ENCODE data around the gene CAPN1. TPM values are rescaled to one million over a fixed set of nuclear protein-coding genes. Genes with fewer than 3 reads are reported as not detected.

The CAPN1 gene
- total and polyA plus RNA-seq, 2 experiments from 2014 or later = 106 to 145 TPM

DNA sequence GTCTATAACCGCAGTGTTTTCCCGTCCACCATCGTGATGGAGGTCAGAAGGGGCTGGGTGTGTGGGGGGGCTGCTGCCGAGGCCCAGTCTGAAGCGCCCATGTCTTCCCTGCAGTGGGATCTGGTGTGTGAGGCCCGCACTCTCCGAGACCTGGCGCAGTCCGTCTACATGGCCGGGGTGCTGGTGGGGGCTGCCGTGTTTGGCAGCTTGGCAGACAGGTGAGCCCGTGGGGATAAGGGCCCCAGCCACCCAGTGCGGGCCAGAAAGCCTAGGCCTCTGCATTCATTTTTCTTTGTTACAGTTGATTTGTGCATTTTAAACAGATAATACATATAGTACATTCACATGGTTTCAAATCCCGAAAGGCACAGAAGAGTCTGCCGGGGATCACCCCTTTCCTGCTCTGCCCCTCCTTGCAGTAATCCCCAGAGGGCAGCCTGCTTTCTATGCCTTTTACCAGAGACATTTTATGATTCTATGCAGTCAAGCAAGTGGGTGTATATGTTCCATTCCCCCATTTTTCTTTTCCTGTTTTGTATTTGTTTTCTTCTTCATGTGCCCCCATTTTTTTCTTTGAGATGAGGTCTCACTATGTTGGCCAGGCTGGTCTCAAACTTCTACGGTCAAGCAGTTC is 32.6 kb downstream of the CAPN1 start:
- Histone ChIP-seq H3K9me2 (ENCODE audit: insufficient read depth) (no peaks in the 10 kb centered on the region), H3K4me2 (ENCODE audit: unreplicated experiment) (no peak overlapping the region), H3K4me1 (ENCODE audit: insufficient read depth) (0 out of 2 replicates have a peak, but pooled peaks cover 2% of the 10 kb centered on the region), H3K9ac (no peak overlapping the region), H3F3A (ENCODE audit: insufficient read depth) (peaks cover 13% of the 10 kb centered on the region), H3K27ac (no peak overlapping the region), H3K4me3 (no peak overlapping the region), H3K27me3 (replicated peaks; ENCODE audit: insufficient read depth) (no peaks in the 10 kb centered on the region), H3K36me3 (ENCODE audit: low read depth) (peaks cover 3% of the 10 kb centered on the region; the same call in 1 of the 2 replicates), H4K20me1 (ENCODE audit: insufficient read depth) (no peaks in the 10 kb centered on the region), H3K79me2 (ENCODE audit: insufficient read depth) (no peaks in the 10 kb centered on the region), H3K9me3 (ENCODE audit: low read depth) (no peaks in the 10 kb centered on the region), H2AFZ (no peak overlapping the region)
- WGBS, 2 experiments (ENCODE audit: low coverage in 1 of 2, low lambda C conversion rate in 2 of 2, missing lambda C conversion rate in 2 of 2) = 78 to 81% methylated on average over 15 to 16 of the region's 16 CpGs
- in situ Hi-C loops (cut with MboI) = no loop called here
- DNase-seq = no peak
- TF ChIP-seq EZH2phosphoT487 (IDR thresholded peaks at IDR 0.05; ENCODE audit: insufficient read depth, low read depth) = no peak
- no peak for TF ChIP-seq EZH2 (IDR thresholded peaks at IDR 0.05; ENCODE audit: insufficient read depth, poor library complexity, severe bottlenecking)

GRCh38 chr11:65215441-65216076 is 33.8 kb downstream of the CAPN1 start:
- WGBS, 2 experiments (ENCODE audit: low coverage in 1 of 2, low lambda C conversion rate in 2 of 2, missing lambda C conversion rate in 2 of 2) = 91 to 97% methylated on average over 19 to 24 of the region's 24 CpGs
- no peaks in the 10 kb centered on the region; the same call in 1 of the 2 replicates for H3K36me3 ChIP-seq (ENCODE audit: low read depth)

DNA sequence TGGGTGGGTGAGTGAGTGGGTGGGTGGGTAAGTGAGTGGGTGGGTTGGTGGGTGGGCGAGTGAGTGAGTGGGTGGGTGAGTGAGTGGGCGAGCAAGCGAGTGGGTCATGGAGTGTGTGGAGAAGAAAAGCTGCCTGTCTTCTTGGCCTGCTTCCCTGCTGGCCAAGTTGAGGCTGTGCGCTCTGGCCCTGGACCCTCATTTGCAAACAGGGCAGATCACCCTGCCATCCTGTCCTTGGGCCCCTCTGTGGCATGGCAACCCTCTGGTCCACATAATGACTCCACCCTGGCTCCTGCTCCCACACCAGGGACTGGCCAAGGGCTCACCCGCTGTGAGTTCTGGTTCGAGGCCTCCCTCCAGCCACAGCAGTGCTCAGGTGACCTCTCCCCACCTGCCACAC is 35.1 kb downstream of the CAPN1 start:
- Histone ChIP-seq H3F3A (ENCODE audit: insufficient read depth) (peaks cover 26% of the 10 kb centered on the region), H3K36me3 (ENCODE audit: low read depth) (no peaks in the 10 kb centered on the region), H3K4me1 (ENCODE audit: insufficient read depth) (peaks cover 11% of the 10 kb centered on the region), H3K4me3 (no peak overlapping the region), H3K9me2 (ENCODE audit: insufficient read depth) (no peaks in the 10 kb centered on the region), H3K9ac (no peak overlapping the region), H3K9me3 (ENCODE audit: low read depth) (no peaks in the 10 kb centered on the region), H3K27ac (no peak overlapping the region), H2AFZ (no peak overlapping the region), H3K79me2 (ENCODE audit: insufficient read depth) (no peaks in the 10 kb centered on the region), H3K4me2 (ENCODE audit: unreplicated experiment) (no peak overlapping the region), H3K27me3 (replicated peaks; ENCODE audit: insufficient read depth) (no peaks in the 10 kb centered on the region), H4K20me1 (ENCODE audit: insufficient read depth) (no peaks in the 10 kb centered on the region)
- in situ Hi-C loops (cut with MboI) = no loop called here
- TF ChIP-seq EZH2phosphoT487 (IDR thresholded peaks at IDR 0.05; ENCODE audit: insufficient read depth, low read depth) (no peak), EZH2 (IDR thresholded peaks at IDR 0.05; ENCODE audit: insufficient read depth, poor library complexity, severe bottlenecking) (no peak)
- WGBS, 2 experiments (ENCODE audit: low coverage in 1 of 2, low lambda C conversion rate in 2 of 2, missing lambda C conversion rate in 2 of 2) = 90 to 100% methylated on average over 2 to 6 of the region's 6 CpGs
- no peak for DNase-seq

More at GRCh38 chr11:65215441-65216076, 33.8 kb downstream of the CAPN1 start:
- H3K4me2 ChIP-seq (ENCODE audit: unreplicated experiment) = no peak overlapping the region
- peaks cover 25% of the 10 kb centered on the region for H3F3A ChIP-seq (ENCODE audit: insufficient read depth)
- no peaks in the 10 kb centered on the region for H3K9me3 ChIP-seq (ENCODE audit: low read depth)
- no peak overlapping the region for H3K4me3 ChIP-seq
- H3K4me1 ChIP-seq (ENCODE audit: insufficient read depth) = peaks cover 11% of the 10 kb centered on the region
- no peaks in the 10 kb centered on the region for H3K27me3 ChIP-seq (replicated peaks; ENCODE audit: insufficient read depth)
- no peak overlapping the region for H3K27ac ChIP-seq
- DNase-seq = peak; percentile 37
- no peaks in the 10 kb centered on the region for H3K79me2 ChIP-seq (ENCODE audit: insufficient read depth)
- H3K9ac ChIP-seq = no peak overlapping the region
- in situ Hi-C loops (cut with MboI) = no loop called here
- H4K20me1 ChIP-seq (ENCODE audit: insufficient read depth) = no peaks in the 10 kb centered on the region
- no peaks in the 10 kb centered on the region for H3K9me2 ChIP-seq (ENCODE audit: insufficient read depth)
- TF ChIP-seq EZH2 (IDR thresholded peaks at IDR 0.05; ENCODE audit: insufficient read depth, poor library complexity, severe bottlenecking) (no peak), EZH2phosphoT487 (IDR thresholded peaks at IDR 0.05; ENCODE audit: insufficient read depth, low read depth) (no peak)
- H2AFZ ChIP-seq = no peak overlapping the region

DNA sequence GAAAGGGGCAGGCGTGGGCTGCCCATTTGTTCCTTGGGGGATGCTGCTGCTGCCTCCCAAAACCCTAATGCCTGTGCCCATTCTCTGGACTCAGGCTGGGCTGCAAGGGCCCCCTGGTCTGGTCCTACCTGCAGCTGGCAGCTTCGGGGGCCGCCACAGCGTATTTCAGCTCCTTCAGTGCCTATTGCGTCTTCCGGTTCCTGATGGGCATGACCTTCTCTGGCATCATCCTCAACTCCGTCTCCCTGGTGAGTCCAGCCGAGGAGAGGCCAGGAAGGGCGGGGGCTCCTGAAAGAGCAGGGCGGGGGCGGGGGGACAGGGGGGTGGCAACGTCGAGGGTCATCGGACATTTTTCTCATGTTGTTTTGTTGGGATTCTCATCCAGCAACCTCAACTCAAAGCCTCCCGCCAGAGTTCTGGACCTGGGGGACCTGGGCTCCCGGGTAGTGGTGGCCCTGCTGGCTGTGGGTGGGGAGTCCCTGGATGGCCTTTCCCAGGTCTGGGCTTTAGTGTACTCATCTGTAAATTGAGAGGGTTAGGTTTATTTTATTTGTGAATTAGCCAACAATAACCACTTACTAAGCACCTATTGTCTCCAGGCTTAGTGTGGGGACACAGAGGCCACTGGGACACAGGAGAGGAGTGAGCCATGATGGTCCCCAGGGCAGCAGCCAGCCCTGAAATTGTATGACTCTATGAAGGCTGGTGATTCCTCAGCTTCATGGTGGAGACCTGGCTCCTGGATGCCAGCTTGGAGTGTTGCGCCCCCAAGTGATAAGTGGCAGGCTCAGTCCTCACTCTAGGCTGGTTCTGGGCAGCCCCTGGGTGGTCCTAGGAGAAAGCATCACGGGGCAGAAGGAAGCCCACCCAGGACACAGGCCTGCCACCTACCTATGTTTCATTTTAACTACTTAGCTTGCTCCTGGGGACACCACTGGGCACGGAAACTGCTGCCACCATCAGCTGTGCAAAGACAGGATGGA is 36.0 kb downstream of the CAPN1 start:
- in situ Hi-C loops (cut with MboI) = no loop called here
- Histone ChIP-seq H3K4me1 (ENCODE audit: insufficient read depth) (peaks cover 11% of the 10 kb centered on the region), H3K27me3 (replicated peaks; ENCODE audit: insufficient read depth) (no peaks in the 10 kb centered on the region), H3K27ac (no peak overlapping the region), H3K9ac (no peak overlapping the region), H3K9me3 (ENCODE audit: low read depth) (no peaks in the 10 kb centered on the region), H3K36me3 (ENCODE audit: low read depth) (no peaks in the 10 kb centered on the region), H2AFZ (no peak overlapping the region), H3K4me2 (ENCODE audit: unreplicated experiment) (no peak overlapping the region), H3K9me2 (ENCODE audit: insufficient read depth) (no peaks in the 10 kb centered on the region), H4K20me1 (ENCODE audit: insufficient read depth) (no peaks in the 10 kb centered on the region), H3F3A (ENCODE audit: insufficient read depth) (peaks cover 26% of the 10 kb centered on the region), H3K79me2 (ENCODE audit: insufficient read depth) (no peaks in the 10 kb centered on the region), H3K4me3 (no peak overlapping the region)
- TF ChIP-seq EZH2phosphoT487 (IDR thresholded peaks at IDR 0.05; ENCODE audit: insufficient read depth, low read depth) = no peak
- TF ChIP-seq EZH2 (IDR thresholded peaks at IDR 0.05; ENCODE audit: insufficient read depth, poor library complexity, severe bottlenecking) = no peak
- WGBS, 2 experiments (ENCODE audit: low coverage in 1 of 2, low lambda C conversion rate in 2 of 2, missing lambda C conversion rate in 2 of 2) = 88 to 89% methylated on average over 17 to 19 of the region's 19 CpGs
- DNase-seq = no peak
